Calu3 (cell line): ENCODE data around the gene SPDYE4. TPM values are rescaled to one million over a fixed set of nuclear protein-coding genes. Genes with fewer than 3 reads are reported as not detected.

Experiments used
- BruUV-seq: library from RNA; stranded (reverse); fragments of 400-500 nt; replicated peaks from 2 replicates; lab custom pipeline; 2021; lab: Mats Ljungman, UMichigan
- CTCF ChIA-PET: fragments of 300-600 bp; sonication (Branson Sonifier 250); formaldehyde crosslinking; loops from one replicate; lab custom pipeline; 2022; ENCODE audit warnings: antibody characterized with exemption; lab: Charles Lee
- DNase-seq: peaks from one replicate; pipeline ENCODE4 v3.0.0; 2022
- H3K27ac Mint-ChIP-seq: one replicate; pipeline ENCODE4 v1.8.0; 2022; ENCODE audit warnings: mixed read lengths; ENCODE audit not compliant: unreplicated experiment
- H3K27me3 Mint-ChIP-seq: one replicate; pipeline ENCODE4 v1.8.0; 2022; ENCODE audit warnings: mixed read lengths; ENCODE audit not compliant: unreplicated experiment
- H3K36me3 Mint-ChIP-seq: one replicate; pipeline ENCODE4 v1.8.0; 2022; ENCODE audit warnings: mild to moderate bottlenecking, moderate library complexity, mixed read lengths; ENCODE audit not compliant: insufficient read depth, unreplicated experiment
- H3K4me1 Mint-ChIP-seq: one replicate; pipeline ENCODE4 v1.8.0; 2022; ENCODE audit warnings: mild to moderate bottlenecking, low read depth, mixed read lengths; ENCODE audit not compliant: unreplicated experiment
- H3K4me3 Mint-ChIP-seq: one replicate; pipeline ENCODE4 v1.8.0; 2022; ENCODE audit warnings: mild to moderate bottlenecking, low read depth, moderate library complexity, mixed read lengths; ENCODE audit not compliant: unreplicated experiment
- H3K9me3 Mint-ChIP-seq: one replicate; pipeline ENCODE4 v1.8.0; 2022; ENCODE audit warnings: low read depth, mixed read lengths; ENCODE audit not compliant: unreplicated experiment
- intact Hi-C: fragments of 100-400 bp; cut with micrococcal nuclease; formaldehyde crosslinking; loops from one replicate; pipeline ENCODE4 v1.10.0; 2022; ENCODE audit not compliant: unreplicated experiment
- total RNA-seq: library from RNA; stranded (reverse); gene quantifications from 2 replicates; pipeline ENCODE4 v1.2.3, GENCODE V29; 2022
- TF ChIP-seq, protein P1 (sequence below): fragments of 200-600 bp; IDR thresholded peaks from one replicate; pipeline ENCODE4 v1.8.0; 2022; ENCODE audit warnings: antibody characterized with exemption; ENCODE audit not compliant: unreplicated experiment

The SPDYE4 gene
- total RNA-seq, 1 experiment from 2014 or later: not detected

GRCh38 chr17:8789743-8790142, 31.4 kb upstream of the SPDYE4 start:
- no peaks in the 10 kb centered on the region for H3K36me3 Mint-ChIP-seq
- no peaks in the 10 kb centered on the region for H3K9me3 Mint-ChIP-seq
- H3K4me3 Mint-ChIP-seq: no peak overlapping the region
- DNase-seq: no peak
- no peak overlapping the region for H3K27ac Mint-ChIP-seq
- peaks cover 33% of the 10 kb centered on the region for H3K27me3 Mint-ChIP-seq
- intact Hi-C loops: no loop called here
- H3K4me1 Mint-ChIP-seq: no peaks in the 10 kb centered on the region
- CTCF ChIA-PET: no interaction called here
- no TSS peak for BruUV-seq
- TF ChIP-seq, protein P1, sequence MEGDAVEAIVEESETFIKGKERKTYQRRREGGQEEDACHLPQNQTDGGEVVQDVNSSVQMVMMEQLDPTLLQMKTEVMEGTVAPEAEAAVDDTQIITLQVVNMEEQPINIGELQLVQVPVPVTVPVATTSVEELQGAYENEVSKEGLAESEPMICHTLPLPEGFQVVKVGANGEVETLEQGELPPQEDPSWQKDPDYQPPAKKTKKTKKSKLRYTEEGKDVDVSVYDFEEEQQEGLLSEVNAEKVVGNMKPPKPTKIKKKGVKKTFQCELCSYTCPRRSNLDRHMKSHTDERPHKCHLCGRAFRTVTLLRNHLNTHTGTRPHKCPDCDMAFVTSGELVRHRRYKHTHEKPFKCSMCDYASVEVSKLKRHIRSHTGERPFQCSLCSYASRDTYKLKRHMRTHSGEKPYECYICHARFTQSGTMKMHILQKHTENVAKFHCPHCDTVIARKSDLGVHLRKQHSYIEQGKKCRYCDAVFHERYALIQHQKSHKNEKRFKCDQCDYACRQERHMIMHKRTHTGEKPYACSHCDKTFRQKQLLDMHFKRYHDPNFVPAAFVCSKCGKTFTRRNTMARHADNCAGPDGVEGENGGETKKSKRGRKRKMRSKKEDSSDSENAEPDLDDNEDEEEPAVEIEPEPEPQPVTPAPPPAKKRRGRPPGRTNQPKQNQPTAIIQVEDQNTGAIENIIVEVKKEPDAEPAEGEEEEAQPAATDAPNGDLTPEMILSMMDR: no peak

- no peaks in the 10 kb centered on the region for H3K9me3 Mint-ChIP-seq
- BruUV-seq: no TSS peak
- no peak overlapping the region for H3K4me3 Mint-ChIP-seq
- DNase-seq: no peak
- intact Hi-C loops: no loop called here
- H3K4me1 Mint-ChIP-seq: no peaks in the 10 kb centered on the region
- H3K36me3 Mint-ChIP-seq: no peaks in the 10 kb centered on the region
- H3K27me3 Mint-ChIP-seq: peaks cover 33% of the 10 kb centered on the region
- CTCF ChIA-PET: no interaction called here
- TF ChIP-seq, protein P1: no peak
- no peak overlapping the region for H3K27ac Mint-ChIP-seq
Observed at GRCh38 chr17:8788998-8789397, 30.7 kb upstream of the SPDYE4 start.

GRCh38 chr17:8785547-8786413, 27.4 kb upstream of the SPDYE4 start:
- Mint-ChIP-seq H3K9me3 (no peaks in the 10 kb centered on the region), H3K4me3 (no peak overlapping the region), H3K4me1 (no peaks in the 10 kb centered on the region), H3K36me3 (no peaks in the 10 kb centered on the region), H3K27ac (no peak overlapping the region), H3K27me3 (peaks cover 33% of the 10 kb centered on the region)
- CTCF ChIA-PET: interaction anchor here (1.2 to 1.4 kb wide), 3 partner anchors 109 to 402 kb away, joined by 4 to 5 read pairs (median 5); no protein-coding TSS in a partner anchor
- BruUV-seq: no TSS peak
- DNase-seq: peak; percentile 68
- TF ChIP-seq, protein P1: peak; percentile 66
- intact Hi-C loops: no loop called here

DNA sequence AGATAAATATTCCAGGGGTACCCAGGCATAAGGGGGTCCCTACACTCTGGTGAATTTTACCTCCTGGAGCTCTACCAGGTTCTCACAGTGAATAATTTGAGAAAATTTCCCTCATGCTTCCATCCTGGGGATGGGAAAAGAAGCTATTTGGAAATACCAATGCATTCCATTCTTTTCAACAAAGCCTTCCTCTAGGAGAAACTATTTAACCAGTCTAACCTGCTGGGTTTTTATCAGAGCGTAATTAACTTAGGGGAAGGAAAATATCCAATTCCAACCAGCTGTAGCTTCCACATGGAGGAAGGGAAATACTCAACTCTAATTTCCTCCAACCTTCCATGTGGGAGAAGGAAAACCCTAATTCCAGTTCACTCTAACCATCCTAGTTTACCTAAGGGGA, 23.8 kb upstream of the SPDYE4 start:
- Mint-ChIP-seq H3K27ac (no peak overlapping the region), H3K4me1 (no peaks in the 10 kb centered on the region), H3K9me3 (no peaks in the 10 kb centered on the region), H3K4me3 (no peak overlapping the region), H3K27me3 (peaks cover 21% of the 10 kb centered on the region), H3K36me3 (no peaks in the 10 kb centered on the region)
- CTCF ChIA-PET: no interaction called here
- no TSS peak for BruUV-seq
- intact Hi-C loops: no loop called here
- DNase-seq: no peak
- TF ChIP-seq, protein P1: no peak
